GM21360 (cell line): ENCODE results near the gene DNAJC4.

Source experiments
- ATAC-seq: cut with Tn5 transposase; IDR thresholded peaks from one replicate; pipeline ENCODE4 v1.9.1; 2021; ENCODE audit warnings: mild to moderate bottlenecking, moderate library complexity; ENCODE audit not compliant: unreplicated experiment

The DNAJC4 gene

GRCh38 chr11:64227405-64227956, 2.9 kb upstream of the DNAJC4 start:
- ATAC-seq, result no peak

GRCh38 chr11:64229090-64229743, 1.1 kb upstream of the DNAJC4 start:
- no peak for ATAC-seq

GRCh38 chr11:64229744-64230170, 591 bp upstream of the DNAJC4 start:
- no peak for ATAC-seq

- ATAC-seq, result no peak
Observed at GRCh38 chr11:64230985-64231365, 627 bp downstream of the DNAJC4 start.

- ATAC-seq, result no peak
Observed at GRCh38 chr11:64231546-64231945, 1.2 kb downstream of the DNAJC4 start.

- ATAC-seq, result no peak
Observed at GRCh38 chr11:64232182-64232966, 2.0 kb downstream of the DNAJC4 start.

- ATAC-seq, result no peak
Observed at GRCh38 chr11:64232967-64233315, 2.6 kb downstream of the DNAJC4 start.

- peak; percentile 38 for ATAC-seq
Observed at GRCh38 chr11:64233913-64234586, 3.7 kb downstream of the DNAJC4 start, which contains the start of gene VEGFB. Gene VEGFB, plus strand, starts transcription at chr11:64234584. Its CDS starts 250 bp downstream, at chr11:64234834.

- ATAC-seq, result peak; percentile 22
Observed at GRCh38 chr11:64234647-64235379, 4.5 kb downstream of the DNAJC4 start.

- ATAC-seq, result no peak
Observed at GRCh38 chr11:64235437-64236161, 5.3 kb downstream of the DNAJC4 start.

GRCh38 chr11:64237484-64237951, 7.2 kb downstream of the DNAJC4 start:
- no peak for ATAC-seq

GRCh38 chr11:64238076-64238475, 7.7 kb downstream of the DNAJC4 start:
- no peak for ATAC-seq

- no peak for ATAC-seq
Observed at GRCh38 chr11:64238999-64239398, 8.7 kb downstream of the DNAJC4 start.

- no peak for ATAC-seq
Observed at GRCh38 chr11:64239662-64240434, 9.5 kb downstream of the DNAJC4 start.

GRCh38 chr11:64240435-64241240, 10.3 kb downstream of the DNAJC4 start, which contains the start of gene FKBP2:
Gene FKBP2, plus strand, starts transcription at chr11:64241095. Its CDS starts 1,293 bp downstream, at chr11:64242388.
- ATAC-seq, result peak; percentile 40

- peak; percentile 60 for ATAC-seq
Observed at GRCh38 chr11:64241241-64241490, 10.8 kb downstream of the DNAJC4 start.

GRCh38 chr11:64241491-64242374, 11.4 kb downstream of the DNAJC4 start:
- peak; percentile 53 for ATAC-seq
